K562 (cell line): ENCODE results near the gene COX6B1. TPM values are rescaled to one million over a fixed set of nuclear protein-coding genes. Genes with fewer than 3 reads are reported as not detected.

Source experiments
- BHLHE40 ChIP-seq: IDR thresholded peaks from 2 replicates; pipeline ENCODE4 v1.6.1; 2011; ENCODE audit warnings: low read length, improper control_type of control experiment
- JUND ChIP-seq, 2 experiments: IDR thresholded peaks; 2 replicates in 1 of 2; 3 replicates in 1 of 2; pipeline ENCODE4 v1.6.1; 2011; ENCODE audit warnings: borderline replicate concordance in 2 of 2, low read depth in 2 of 2, low read length in 2 of 2, improper control_type of control experiment in 1 of 2, missing biosample characterization in 1 of 2, missing genetic modification characterization in 1 of 2, missing genetic modification reagents in 1 of 2
- MNT ChIP-seq, 2 experiments: fragments of 450-650 bp; conservative IDR thresholded peaks; 2 replicates each; pipeline ENCODE4 v1.6.1; 2017; ENCODE audit warnings: mild to moderate bottlenecking in 2 of 2, moderate library complexity in 2 of 2
- NFRKB ChIP-seq: fragments of 450-650 bp; IDR thresholded peaks from 2 replicates; pipeline ENCODE4 v1.6.1; 2016; ENCODE audit warnings: low read depth
- NR2C2 ChIP-seq, 2 experiments: fragments of 200-800 bp in 1 of 2; sonication (Bioruptor generic) in 1 of 2; sonication (generic) in 1 of 2; formaldehyde crosslinking in 1 of 2; IDR thresholded peaks; 2 replicates each; pipeline versions ENCODE4 v1.6.1 to v1.8.0; 2016 to 2022; ENCODE audit warnings: mild to moderate bottlenecking in 1 of 2, missing compliant biosample characterization in 1 of 2, missing genetic modification characterization in 1 of 2, missing genetic modification reagents in 1 of 2
- RFX1 ChIP-seq: fragments of 450-650 bp; IDR thresholded peaks from 2 replicates; pipeline ENCODE4 v1.6.1; 2016; ENCODE audit warnings: mild to moderate bottlenecking, moderate library complexity
- ZBTB8A ChIP-seq: fragments of 450-650 bp; IDR thresholded peaks from 2 replicates; pipeline ENCODE4 v1.6.1; 2018; ENCODE audit warnings: mild to moderate bottlenecking, moderate library complexity; ENCODE audit not compliant: partially characterized antibody
- ZFP36 ChIP-seq: fragments of 150-350 bp; IDR thresholded peaks from 2 replicates; pipeline ENCODE4 v1.6.1; 2018; ENCODE audit warnings: low read length, low read depth; ENCODE audit not compliant: partially characterized antibody
- ZKSCAN3 ChIP-seq: fragments of 250-450 bp; sonication (Bioruptor Pico); IDR thresholded peaks from 2 replicates; pipeline ENCODE4 v1.4.0; 2020
- ZNF146 ChIP-seq: IDR thresholded peaks from one replicate; pipeline ENCODE4 v1.6.1; 2018; ENCODE audit warnings: missing compliant biosample characterization; ENCODE audit not compliant: unreplicated experiment
- ZNF316 ChIP-seq: fragments of 450-650 bp; IDR thresholded peaks from 2 replicates; pipeline ENCODE4 v1.6.1; 2016
- ZNF75A ChIP-seq: fragments of 450-650 bp; formaldehyde crosslinking; IDR thresholded peaks from 2 replicates; pipeline ENCODE4 v1.4.0; 2020; ENCODE audit warnings: mild to moderate bottlenecking
- ZSCAN29 ChIP-seq: fragments of 450-650 bp; IDR thresholded peaks from 2 replicates; pipeline ENCODE4 v1.6.1; 2017
- polyA plus RNA-seq, 8 experiments: library from polyadenylated mRNA; depleted of rRNA in 4 of 8; stranded (reverse) in 5 of 8; unstranded in 3 of 8; fragments of >200 nt; fragmentation: Nextera tagmentation in 2 of 8; fragmentation: Illumina TruSeq in 1 of 8; extraction: Ambion mirVana in 2 of 8; extraction: Trizol in 1 of 8; gene quantifications; 2 replicates each; pipeline versions ENCODE4 v1.2.1 to v1.2.3, GENCODE V29; 2011 to 2014; ENCODE audit warnings: inconsistent platforms in 1 of 8, missing spikeins in 1 of 8
- total RNA-seq, 7 experiments: library from RNA; depleted of rRNA in 6 of 7; stranded (reverse); fragments of >200 nt in 6 of 7; fragmentation: Illumina TruSeq in 2 of 7; extraction: Trizol in 2 of 7; gene quantifications; 2 replicates each; pipeline versions ENCODE4 v1.2.1 to v1.2.3, GENCODE V29; 2011 to 2021; ENCODE audit warnings: low replicate concordance in 1 of 7
- TF ChIP-seq, protein P1 (sequence below): fragments of 250-450 bp; sonication (Bioruptor Pico); IDR thresholded peaks from 2 replicates; pipeline ENCODE4 v1.5.1; 2021; ENCODE audit warnings: mild to moderate bottlenecking
- TF ChIP-seq, protein P2 (sequence below): sonication (generic); formaldehyde crosslinking; IDR thresholded peaks from 2 replicates; pipeline ENCODE4 v1.8.1; 2023; ENCODE audit warnings: mild to moderate bottlenecking, missing genetic modification reagents
- TF ChIP-seq, protein P3 (sequence below): fragments of 450-650 bp; IDR thresholded peaks from 2 replicates; pipeline ENCODE4 v1.6.1; 2016; ENCODE audit warnings: low read depth, mild to moderate bottlenecking, moderate library complexity
- TF ChIP-seq, protein P4 (sequence below): fragments of 450-650 bp; IDR thresholded peaks from 2 replicates; pipeline ENCODE4 v1.6.1; 2017; ENCODE audit warnings: antibody characterized with exemption, mild to moderate bottlenecking

The COX6B1 gene
- total and polyA plus RNA-seq, 9 of the 15 experiments (the other 6 are each of a cell fraction or from before 2014, with no cell fraction given): 777 to 2,393 (median 1,219) TPM

DNA sequence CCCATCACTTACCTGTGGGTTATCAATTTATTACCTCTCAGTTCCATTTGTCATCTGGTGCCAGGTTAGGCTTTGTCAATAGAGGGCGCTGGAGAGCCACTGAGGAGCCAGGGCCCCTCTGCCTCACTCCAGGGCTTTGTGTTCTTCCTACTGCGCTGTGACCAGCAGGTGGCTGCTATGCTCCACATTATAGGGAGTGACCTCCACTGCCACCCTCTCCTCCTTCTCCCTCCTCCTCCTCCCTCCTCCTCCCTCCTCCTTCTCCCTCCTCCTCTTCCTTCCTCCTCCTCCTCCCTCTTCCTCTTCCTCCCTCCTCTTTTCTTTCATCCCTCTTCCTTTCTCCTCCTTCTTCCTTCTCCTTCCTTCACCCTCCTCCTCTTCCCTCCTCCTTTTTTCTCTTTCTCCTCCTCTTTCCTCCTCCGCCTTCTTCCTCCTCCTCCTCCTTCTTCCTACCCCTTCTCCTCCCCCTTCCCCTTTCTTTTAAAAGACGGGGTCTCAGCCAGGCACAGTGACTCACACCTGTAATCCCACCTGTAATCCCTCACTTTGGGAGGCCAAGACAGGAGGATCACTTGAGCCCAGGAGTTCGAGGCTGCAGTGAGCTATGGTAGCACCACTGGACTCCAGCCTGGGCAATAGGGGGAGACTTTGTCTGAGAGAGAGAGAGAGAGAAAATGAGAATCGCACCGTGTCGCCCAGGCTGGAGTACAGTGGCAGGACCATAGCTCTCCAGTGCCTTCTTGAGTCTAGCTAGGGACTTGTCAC lies 45.9 kb downstream of the COX6B1 start (continued):
- TF ChIP-seq MNT (conservative IDR thresholded peaks at IDR 0.05): peak in 1 of 2 experiments; percentile 50; a peak in 2 of 4 replicates
- TF ChIP-seq, protein P1, sequence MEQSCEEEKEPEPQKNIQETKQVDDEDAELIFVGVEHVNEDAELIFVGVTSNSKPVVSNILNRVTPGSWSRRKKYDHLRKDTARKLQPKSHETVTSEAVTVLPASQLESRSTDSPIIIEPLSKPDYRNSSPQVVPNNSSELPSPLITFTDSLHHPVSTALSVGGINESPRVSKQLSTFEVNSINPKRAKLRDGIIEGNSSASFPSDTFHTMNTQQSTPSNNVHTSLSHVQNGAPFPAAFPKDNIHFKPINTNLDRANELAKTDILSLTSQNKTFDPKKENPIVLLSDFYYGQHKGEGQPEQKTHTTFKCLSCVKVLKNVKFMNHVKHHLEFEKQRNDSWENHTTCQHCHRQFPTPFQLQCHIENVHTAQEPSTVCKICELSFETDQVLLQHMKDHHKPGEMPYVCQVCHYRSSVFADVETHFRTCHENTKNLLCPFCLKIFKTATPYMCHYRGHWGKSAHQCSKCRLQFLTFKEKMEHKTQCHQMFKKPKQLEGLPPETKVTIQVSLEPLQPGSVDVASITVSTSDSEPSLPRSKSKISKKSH: no peak
- TF ChIP-seq RFX1: no peak
- no peak for TF ChIP-seq ZKSCAN3 (CRISPR knock-in tag)
- TF ChIP-seq ZSCAN29: no peak
- TF ChIP-seq ZBTB8A: no peak
- TF ChIP-seq ZFP36: peak; percentile 57
- TF ChIP-seq JUND (IDR thresholded peaks at IDR 0.05; ENCODE audit: borderline replicate concordance, low read depth, low read length): no peak
- TF ChIP-seq JUND (tag; IDR thresholded peaks at IDR 0.05; ENCODE audit: borderline replicate concordance, low read depth, low read length): no peak; the same call in 2 of the 3 replicates
- TF ChIP-seq NFRKB: no peak
- TF ChIP-seq ZNF316: no peak
- no peak for TF ChIP-seq BHLHE40
- no peak for TF ChIP-seq ZNF146 (CRISPR knock-in tag)
- peak; percentile 57; the same call in 1 of the 2 replicates for TF ChIP-seq NR2C2 (CRISPR knock-in tag; IDR thresholded peaks at IDR 0.05)
- TF ChIP-seq NR2C2 (tag; IDR thresholded peaks at IDR 0.05): no peak
- TF ChIP-seq, protein P2, sequence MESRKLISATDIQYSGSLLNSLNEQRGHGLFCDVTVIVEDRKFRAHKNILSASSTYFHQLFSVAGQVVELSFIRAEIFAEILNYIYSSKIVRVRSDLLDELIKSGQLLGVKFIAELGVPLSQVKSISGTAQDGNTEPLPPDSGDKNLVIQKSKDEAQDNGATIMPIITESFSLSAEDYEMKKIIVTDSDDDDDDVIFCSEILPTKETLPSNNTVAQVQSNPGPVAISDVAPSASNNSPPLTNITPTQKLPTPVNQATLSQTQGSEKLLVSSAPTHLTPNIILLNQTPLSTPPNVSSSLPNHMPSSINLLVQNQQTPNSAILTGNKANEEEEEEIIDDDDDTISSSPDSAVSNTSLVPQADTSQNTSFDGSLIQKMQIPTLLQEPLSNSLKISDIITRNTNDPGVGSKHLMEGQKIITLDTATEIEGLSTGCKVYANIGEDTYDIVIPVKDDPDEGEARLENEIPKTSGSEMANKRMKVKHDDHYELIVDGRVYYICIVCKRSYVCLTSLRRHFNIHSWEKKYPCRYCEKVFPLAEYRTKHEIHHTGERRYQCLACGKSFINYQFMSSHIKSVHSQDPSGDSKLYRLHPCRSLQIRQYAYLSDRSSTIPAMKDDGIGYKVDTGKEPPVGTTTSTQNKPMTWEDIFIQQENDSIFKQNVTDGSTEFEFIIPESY (CRISPR knock-in tag): 0 out of 2 replicates have a peak, but pooled peaks have one; percentile 21
- TF ChIP-seq, protein P3, sequence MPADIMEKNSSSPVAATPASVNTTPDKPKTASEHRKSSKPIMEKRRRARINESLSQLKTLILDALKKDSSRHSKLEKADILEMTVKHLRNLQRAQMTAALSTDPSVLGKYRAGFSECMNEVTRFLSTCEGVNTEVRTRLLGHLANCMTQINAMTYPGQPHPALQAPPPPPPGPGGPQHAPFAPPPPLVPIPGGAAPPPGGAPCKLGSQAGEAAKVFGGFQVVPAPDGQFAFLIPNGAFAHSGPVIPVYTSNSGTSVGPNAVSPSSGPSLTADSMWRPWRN: no peak
- TF ChIP-seq, protein P4, sequence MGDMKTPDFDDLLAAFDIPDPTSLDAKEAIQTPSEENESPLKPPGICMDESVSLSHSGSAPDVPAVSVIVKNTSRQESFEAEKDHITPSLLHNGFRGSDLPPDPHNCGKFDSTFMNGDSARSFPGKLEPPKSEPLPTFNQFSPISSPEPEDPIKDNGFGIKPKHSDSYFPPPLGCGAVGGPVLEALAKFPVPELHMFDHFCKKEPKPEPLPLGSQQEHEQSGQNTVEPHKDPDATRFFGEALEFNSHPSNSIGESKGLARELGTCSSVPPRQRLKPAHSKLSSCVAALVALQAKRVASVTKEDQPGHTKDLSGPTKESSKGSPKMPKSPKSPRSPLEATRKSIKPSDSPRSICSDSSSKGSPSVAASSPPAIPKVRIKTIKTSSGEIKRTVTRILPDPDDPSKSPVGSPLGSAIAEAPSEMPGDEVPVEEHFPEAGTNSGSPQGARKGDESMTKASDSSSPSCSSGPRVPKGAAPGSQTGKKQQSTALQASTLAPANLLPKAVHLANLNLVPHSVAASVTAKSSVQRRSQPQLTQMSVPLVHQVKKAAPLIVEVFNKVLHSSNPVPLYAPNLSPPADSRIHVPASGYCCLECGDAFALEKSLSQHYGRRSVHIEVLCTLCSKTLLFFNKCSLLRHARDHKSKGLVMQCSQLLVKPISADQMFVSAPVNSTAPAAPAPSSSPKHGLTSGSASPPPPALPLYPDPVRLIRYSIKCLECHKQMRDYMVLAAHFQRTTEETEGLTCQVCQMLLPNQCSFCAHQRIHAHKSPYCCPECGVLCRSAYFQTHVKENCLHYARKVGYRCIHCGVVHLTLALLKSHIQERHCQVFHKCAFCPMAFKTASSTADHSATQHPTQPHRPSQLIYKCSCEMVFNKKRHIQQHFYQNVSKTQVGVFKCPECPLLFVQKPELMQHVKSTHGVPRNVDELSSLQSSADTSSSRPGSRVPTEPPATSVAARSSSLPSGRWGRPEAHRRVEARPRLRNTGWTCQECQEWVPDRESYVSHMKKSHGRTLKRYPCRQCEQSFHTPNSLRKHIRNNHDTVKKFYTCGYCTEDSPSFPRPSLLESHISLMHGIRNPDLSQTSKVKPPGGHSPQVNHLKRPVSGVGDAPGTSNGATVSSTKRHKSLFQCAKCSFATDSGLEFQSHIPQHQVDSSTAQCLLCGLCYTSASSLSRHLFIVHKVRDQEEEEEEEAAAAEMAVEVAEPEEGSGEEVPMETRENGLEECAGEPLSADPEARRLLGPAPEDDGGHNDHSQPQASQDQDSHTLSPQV: no peak
- TF ChIP-seq ZNF75A (CRISPR knock-in tag): no peak
